Mucosa of stomach (tissue), 1 donor: ENCODE measurements around the gene PROSER2.

Experiments
- H3K27me3 ChIP-seq: one replicate; pipeline ENCODE4 v1.7.0; 2013; ENCODE audit warnings: mild to moderate bottlenecking, low read length; ENCODE audit not compliant: control insufficient read depth, insufficient read depth
- H3K36me3 ChIP-seq: one replicate; pipeline ENCODE4 v1.7.0; 2013; ENCODE audit warnings: low read length; ENCODE audit not compliant: control insufficient read depth, insufficient read depth
- H3K4me1 ChIP-seq: one replicate; pipeline ENCODE4 v1.7.0; 2013; ENCODE audit warnings: mild to moderate bottlenecking, low read length; ENCODE audit not compliant: control insufficient read depth, insufficient read depth
- H3K4me3 ChIP-seq: one replicate; pipeline ENCODE4 v1.7.0; 2013; ENCODE audit warnings: low read length
- H3K9ac ChIP-seq: one replicate; pipeline ENCODE4 v1.7.0; 2013; ENCODE audit warnings: mild to moderate bottlenecking, low read length, moderate library complexity
- H3K9me3 ChIP-seq: one replicate; pipeline ENCODE4 v1.7.0; 2013; ENCODE audit warnings: mild to moderate bottlenecking, low read length, moderate library complexity; ENCODE audit not compliant: control insufficient read depth
- donor health status: Pancreatic carcinoma.

PROSER2 gene

GRCh38 chr10:11863353-11864109, 40.4 kb downstream of the PROSER2 start:
- H3K4me1 ChIP-seq, result no peaks in the 10 kb centered on the region
- H3K27me3 ChIP-seq, result no peaks in the 10 kb centered on the region
- H3K4me3 ChIP-seq, result no peak overlapping the region
- no peak overlapping the region for H3K9ac ChIP-seq
- H3K36me3 ChIP-seq, result no peaks in the 10 kb centered on the region
- H3K9me3 ChIP-seq, result no peaks in the 10 kb centered on the region

GRCh38 chr10:11864727-11865126, 41.6 kb downstream of the PROSER2 start:
- no peaks in the 10 kb centered on the region for H3K36me3 ChIP-seq
- no peaks in the 10 kb centered on the region for H3K4me1 ChIP-seq
- H3K27me3 ChIP-seq, result no peaks in the 10 kb centered on the region
- H3K9me3 ChIP-seq, result no peaks in the 10 kb centered on the region
- H3K4me3 ChIP-seq, result no peak overlapping the region
- H3K9ac ChIP-seq, result no peak overlapping the region

- Histone ChIP-seq H3K27me3 (no peaks in the 10 kb centered on the region), H3K9ac (no peak overlapping the region), H3K9me3 (no peaks in the 10 kb centered on the region), H3K36me3 (no peaks in the 10 kb centered on the region), H3K4me3 (no peak overlapping the region), H3K4me1 (no peaks in the 10 kb centered on the region)
Observed at GRCh38 chr10:11865561-11865960, 42.4 kb downstream of the PROSER2 start.

GRCh38 chr10:11866199-11866925, 43.2 kb downstream of the PROSER2 start:
- no peaks in the 10 kb centered on the region for H3K4me1 ChIP-seq
- H3K27me3 ChIP-seq, result no peaks in the 10 kb centered on the region
- no peak overlapping the region for H3K9ac ChIP-seq
- no peaks in the 10 kb centered on the region for H3K9me3 ChIP-seq
- no peak overlapping the region for H3K4me3 ChIP-seq
- H3K36me3 ChIP-seq, result no peaks in the 10 kb centered on the region

- Histone ChIP-seq H3K4me3 (no peak overlapping the region), H3K9ac (no peak overlapping the region), H3K27me3 (no peaks in the 10 kb centered on the region), H3K4me1 (peaks cover 1% of the 10 kb centered on the region), H3K9me3 (no peaks in the 10 kb centered on the region), H3K36me3 (no peaks in the 10 kb centered on the region)
Observed at GRCh38 chr10:11869219-11869618, 46.1 kb downstream of the PROSER2 start.

- H3K9me3 ChIP-seq, result no peaks in the 10 kb centered on the region
- no peaks in the 10 kb centered on the region for H3K36me3 ChIP-seq
- no peak overlapping the region for H3K4me3 ChIP-seq
- H3K4me1 ChIP-seq, result peaks cover 8% of the 10 kb centered on the region
- H3K9ac ChIP-seq, result no peak overlapping the region
- H3K27me3 ChIP-seq, result no peaks in the 10 kb centered on the region
Observed at GRCh38 chr10:11869743-11870460, 46.7 kb downstream of the PROSER2 start.

- H3K4me1 ChIP-seq, result peaks cover 13% of the 10 kb centered on the region
- H3K36me3 ChIP-seq, result no peaks in the 10 kb centered on the region
- no peaks in the 10 kb centered on the region for H3K9me3 ChIP-seq
- H3K27me3 ChIP-seq, result no peaks in the 10 kb centered on the region
- no peak overlapping the region for H3K9ac ChIP-seq
- no peak overlapping the region for H3K4me3 ChIP-seq
Observed at GRCh38 chr10:11870461-11870780, 47.3 kb downstream of the PROSER2 start.

- Histone ChIP-seq H3K4me3 (no peak overlapping the region), H3K27me3 (no peaks in the 10 kb centered on the region), H3K9me3 (no peaks in the 10 kb centered on the region), H3K9ac (no peak overlapping the region), H3K36me3 (no peaks in the 10 kb centered on the region), H3K4me1 (peaks cover 18% of the 10 kb centered on the region)
Observed at GRCh38 chr10:11870900-11871400, 47.8 kb downstream of the PROSER2 start.

GRCh38 chr10:11871466-11871865, 48.3 kb downstream of the PROSER2 start:
- no peaks in the 10 kb centered on the region for H3K27me3 ChIP-seq
- H3K36me3 ChIP-seq, result no peaks in the 10 kb centered on the region
- H3K9me3 ChIP-seq, result no peaks in the 10 kb centered on the region
- H3K9ac ChIP-seq, result no peak overlapping the region
- no peak overlapping the region for H3K4me3 ChIP-seq
- H3K4me1 ChIP-seq, result peaks cover 24% of the 10 kb centered on the region

- Histone ChIP-seq H3K27me3 (no peaks in the 10 kb centered on the region), H3K9me3 (no peaks in the 10 kb centered on the region), H3K4me1 (peaks cover 32% of the 10 kb centered on the region), H3K36me3 (no peaks in the 10 kb centered on the region), H3K4me3 (no peak overlapping the region), H3K9ac (peak overlapping the region; percentile 41)
Observed at GRCh38 chr10:11874568-11875493, 51.7 kb downstream of the PROSER2 start.

- H3K4me3 ChIP-seq, result no peak overlapping the region
- peaks cover 32% of the 10 kb centered on the region for H3K4me1 ChIP-seq
Observed at GRCh38 chr10:11875494-11876281, 52.5 kb downstream of the PROSER2 start.

More at GRCh38 chr10:11875494-11876281, 52.5 kb downstream of the PROSER2 start:
- Histone ChIP-seq H3K9me3 (no peaks in the 10 kb centered on the region), H3K36me3 (no peaks in the 10 kb centered on the region), H3K9ac (peak overlapping the region; percentile 41), H3K27me3 (no peaks in the 10 kb centered on the region)
